HG03342 (cell line): ENCODE data around the gene TMPRSS2.

Source experiments
- ATAC-seq: cut with Tn5 transposase; IDR thresholded peaks from one replicate; pipeline ENCODE4 v1.9.1; 2021; ENCODE audit warnings: mild to moderate bottlenecking, moderate library complexity; ENCODE audit not compliant: unreplicated experiment

Gene TMPRSS2

DNA sequence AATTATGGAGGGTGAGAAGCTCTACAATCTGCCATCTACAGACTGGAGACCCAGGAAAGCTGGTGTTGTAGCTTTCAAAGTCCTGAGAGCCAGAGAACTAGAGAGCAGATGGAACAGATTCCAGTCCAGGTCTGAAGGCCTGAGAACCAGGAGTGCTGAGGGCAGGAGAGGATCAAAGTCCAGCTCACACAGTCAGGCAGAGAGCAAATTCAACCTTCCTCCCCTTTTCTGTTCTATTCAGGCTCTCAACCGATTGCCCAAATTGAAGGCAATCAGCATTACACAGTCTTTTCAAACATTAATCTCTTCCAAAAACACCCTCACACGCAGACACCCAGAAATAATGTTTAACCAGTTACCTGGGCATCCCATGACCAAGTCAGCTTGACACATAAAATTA lies 2.5 kb upstream of the TMPRSS2 start:
- no peak for ATAC-seq

DNA sequence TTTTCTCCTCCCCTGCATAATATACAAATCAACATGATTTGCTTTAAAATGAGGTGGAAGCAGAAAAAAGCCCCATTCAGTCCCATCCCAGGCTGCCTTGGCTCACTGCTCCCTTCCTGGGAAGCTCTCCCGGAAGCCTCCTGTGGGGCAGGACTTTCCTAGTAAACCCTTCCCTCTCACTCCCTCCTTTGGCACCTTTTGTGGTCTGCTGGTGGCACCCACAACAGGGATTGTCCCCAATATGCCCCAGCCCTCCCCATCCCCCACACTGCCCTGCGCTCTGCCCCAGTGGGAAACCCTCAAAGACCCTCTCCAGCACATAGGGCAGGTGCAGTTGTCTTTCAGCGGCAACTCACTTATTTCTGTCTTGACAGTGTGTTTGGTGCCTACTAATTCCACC lies 1.8 kb upstream of the TMPRSS2 start:
- no peak for ATAC-seq

DNA sequence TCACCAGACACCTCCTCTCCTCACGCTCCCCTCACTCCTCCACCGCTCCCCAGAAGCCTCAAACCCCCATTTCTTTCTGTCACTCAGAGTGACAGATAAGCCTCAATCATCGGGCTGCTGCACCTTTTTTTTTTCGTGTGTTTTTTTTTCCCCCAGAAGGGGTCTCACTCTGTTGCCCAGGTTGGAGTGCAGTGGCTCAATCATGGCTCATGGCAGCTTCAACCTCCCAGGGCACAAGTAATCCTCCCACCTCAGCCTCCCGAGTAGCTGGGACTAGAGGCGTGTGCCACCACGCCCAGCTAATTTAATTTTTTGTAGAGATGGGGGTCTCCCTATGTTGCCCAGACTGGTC lies 1.2 kb upstream of the TMPRSS2 start:
- ATAC-seq = no peak

DNA sequence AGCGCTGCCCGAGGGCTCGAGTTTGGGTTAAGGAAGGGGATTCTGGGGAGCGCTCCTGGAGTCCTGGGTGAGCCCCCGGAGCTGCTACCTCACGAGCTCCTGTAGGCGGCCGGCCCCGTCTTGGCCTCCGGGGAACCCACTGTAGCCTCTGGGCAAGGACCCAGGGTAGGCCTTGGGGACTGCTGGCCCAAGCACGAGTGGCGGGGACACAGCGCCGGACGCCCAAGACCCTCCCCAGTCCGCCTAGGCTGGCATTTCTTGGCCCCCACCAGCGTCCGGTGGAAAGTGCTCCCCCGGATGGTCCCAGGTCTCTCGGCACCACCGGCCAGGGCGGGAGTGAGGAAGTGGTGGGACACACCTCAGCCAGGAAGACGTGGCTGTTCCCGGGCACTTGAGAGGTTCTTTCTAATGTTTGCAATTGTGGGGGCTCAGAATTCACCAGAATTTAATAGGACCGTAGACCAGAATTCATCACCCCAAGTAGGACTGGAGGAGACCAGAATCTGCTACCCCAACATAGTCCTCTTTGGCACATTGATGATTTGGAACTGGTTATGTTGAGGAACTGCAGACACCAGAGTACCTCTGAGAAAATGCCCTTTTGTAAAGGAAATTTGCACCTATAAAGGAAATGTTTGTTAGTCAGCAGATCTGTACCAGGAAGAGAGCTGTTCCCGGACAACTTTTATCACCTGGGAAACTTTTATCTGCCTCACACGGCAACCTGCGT lies 622 bp upstream of the TMPRSS2 start:
- ATAC-seq = no peak

- ATAC-seq = no peak
Measured at GRCh38 chr21:41506611-41507520, 1.1 kb downstream of the TMPRSS2 start.

- no peak for ATAC-seq
Measured at GRCh38 chr21:41506005-41506594, 1.9 kb downstream of the TMPRSS2 start.

DNA sequence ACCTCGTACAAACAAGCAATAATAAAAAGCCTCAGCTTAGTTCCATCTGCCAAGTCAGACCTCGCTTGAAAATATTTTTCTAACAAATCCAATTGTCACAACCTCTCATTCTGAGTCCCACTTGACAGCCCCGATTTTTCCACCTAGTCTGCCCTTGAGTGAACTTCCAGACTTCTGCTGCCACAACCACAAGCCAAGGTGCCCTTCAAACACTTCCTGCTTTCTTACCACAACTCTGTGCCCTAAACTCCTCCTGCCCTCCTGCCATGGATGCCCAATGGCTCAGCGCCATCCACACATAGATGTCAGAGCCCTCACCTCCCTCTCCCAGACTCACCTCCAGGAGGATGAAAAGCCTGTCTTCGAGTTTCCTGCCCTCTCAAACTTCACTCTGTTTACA lies 3.9 kb downstream of the TMPRSS2 start:
- no peak for ATAC-seq

DNA sequence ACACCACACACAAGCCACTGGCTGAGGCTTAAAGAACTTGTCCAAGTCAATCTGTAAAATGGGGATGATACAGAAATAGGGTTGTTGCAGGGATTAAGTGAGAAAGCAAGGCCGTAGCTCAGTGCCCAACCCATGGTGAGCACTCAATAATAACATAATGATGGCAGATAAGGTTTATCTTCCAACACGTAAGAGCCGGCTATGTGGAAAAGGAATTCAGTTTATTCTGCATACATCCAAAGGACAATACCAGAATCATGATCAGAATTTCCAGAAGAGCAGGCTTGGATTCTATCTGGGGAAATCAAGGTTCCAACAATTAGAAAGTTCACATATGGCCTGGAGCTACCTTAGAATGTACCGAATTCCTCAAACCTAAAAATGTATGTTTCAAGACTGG lies 4.6 kb downstream of the TMPRSS2 start:
- no peak for ATAC-seq

DNA sequence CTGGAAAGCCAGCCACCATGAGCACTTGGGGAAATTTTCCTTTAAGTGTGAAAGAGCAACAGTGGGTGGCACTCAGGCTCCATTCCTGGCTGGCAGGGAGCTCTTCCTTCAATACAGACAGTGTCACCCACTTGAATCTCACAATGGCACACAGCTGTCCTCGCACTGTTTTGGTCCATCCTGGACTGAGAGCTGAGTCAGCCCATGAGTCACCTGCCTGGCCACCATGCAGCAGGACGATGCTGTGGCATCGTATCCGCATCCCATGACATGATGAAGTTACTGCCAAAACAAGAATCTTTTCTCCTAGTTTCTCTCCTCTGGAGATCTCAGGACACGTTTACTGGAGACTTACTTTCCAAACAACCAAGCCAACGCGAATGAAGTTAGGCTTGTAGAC lies 6.0 kb downstream of the TMPRSS2 start:
- ATAC-seq = no peak

DNA sequence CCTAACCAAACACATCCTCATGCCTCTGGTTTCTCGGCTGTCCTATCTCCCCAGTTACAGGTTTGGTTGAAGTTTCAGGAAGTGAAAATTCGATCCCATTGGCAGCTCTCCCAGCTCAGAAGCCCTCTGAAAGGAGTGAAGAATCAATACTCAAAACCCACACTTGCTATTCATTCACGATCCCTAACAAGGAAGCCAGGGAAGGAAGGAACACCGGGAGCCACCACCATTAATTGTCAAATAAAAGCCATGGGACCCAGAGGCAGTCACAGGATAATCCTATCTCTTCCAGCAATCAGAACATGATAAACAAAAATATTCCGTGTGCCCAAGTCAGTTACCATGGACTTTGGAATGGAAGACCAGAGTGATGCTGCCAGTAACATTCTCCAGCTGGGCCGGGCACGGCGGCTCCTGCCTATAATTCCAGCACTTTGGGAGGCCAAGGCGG lies 7.0 kb downstream of the TMPRSS2 start:
- ATAC-seq = no peak

GRCh38 chr21:41500363-41500762 lies 7.6 kb downstream of the TMPRSS2 start:
- ATAC-seq = no peak

DNA sequence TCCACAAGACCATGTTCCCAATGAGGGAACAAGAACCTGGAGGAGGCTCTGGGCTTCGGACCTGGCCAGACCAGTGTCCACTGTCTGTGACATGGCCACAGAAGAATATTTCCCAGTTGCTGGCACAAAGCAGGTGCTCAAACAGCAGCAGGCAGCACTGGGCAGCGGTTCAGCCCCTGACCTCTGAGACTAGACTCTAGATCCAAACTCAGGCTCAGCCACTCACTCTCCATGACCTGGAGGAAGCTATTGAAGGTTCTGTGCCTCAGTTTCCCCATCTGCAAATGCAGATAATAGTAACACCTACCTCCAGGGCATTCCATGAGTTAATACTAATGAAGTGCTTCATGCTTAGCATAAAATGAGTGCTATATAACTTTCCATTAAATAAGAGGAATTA lies 8.0 kb downstream of the TMPRSS2 start:
- ATAC-seq = no peak

DNA sequence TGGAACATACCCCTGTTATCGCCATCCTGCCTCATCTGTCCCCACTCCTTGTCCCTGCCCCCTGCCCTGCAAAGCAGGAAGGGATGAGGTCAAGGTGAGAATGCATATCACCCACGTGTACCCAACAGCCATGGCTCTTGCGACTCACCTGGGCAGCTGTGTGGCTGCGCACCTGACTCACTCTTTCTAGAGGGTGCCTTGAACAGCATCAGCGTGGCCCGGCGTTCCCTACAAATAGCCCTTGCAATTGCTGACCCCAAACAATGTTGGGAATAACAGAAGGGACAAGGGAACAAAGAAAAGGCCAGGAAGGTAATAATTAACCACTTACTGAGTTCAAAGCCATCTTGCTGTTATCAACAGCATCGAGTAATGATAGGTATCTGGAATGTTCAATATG lies 10.2 kb downstream of the TMPRSS2 start:
- ATAC-seq = no peak

DNA sequence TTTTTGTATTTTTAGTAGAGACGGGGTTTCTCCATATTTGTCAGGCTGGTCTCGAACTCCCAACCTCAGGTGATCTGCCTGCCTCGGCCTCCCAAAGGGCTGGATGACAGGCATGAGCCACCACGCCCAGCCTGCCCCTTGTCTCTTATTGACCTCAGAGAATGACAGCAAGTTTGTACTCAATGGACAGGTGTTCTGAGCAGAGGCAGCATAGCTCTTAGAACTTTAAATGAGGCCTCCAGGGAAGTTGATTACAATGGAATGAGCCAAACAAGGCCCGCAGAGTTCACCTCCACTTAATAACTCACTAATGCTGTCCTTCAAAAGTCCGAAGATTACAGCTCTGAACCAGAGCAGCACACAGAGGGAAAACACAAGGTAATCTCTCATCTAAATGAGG lies 10.9 kb downstream of the TMPRSS2 start:
- no peak for ATAC-seq

DNA sequence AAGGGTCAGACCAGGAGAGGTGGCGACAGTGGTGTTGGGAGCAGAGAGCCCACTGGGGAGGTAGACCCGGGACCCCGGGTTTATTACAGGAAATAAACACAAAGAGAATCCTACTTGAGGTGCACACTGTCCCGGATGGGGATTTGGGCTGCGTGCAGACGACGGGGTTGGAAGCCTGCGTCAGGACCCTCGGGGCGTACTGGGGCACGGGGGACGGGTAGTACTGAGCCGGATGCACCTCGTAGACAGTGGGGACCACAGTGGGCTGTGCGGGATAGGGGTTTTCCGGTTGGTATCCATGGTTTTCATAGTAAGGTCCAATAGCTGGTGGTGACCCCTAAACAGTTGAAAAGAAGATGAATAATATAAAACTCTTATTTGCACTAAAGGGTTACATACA lies 13.7 kb downstream of the TMPRSS2 start:
- no peak for ATAC-seq

DNA sequence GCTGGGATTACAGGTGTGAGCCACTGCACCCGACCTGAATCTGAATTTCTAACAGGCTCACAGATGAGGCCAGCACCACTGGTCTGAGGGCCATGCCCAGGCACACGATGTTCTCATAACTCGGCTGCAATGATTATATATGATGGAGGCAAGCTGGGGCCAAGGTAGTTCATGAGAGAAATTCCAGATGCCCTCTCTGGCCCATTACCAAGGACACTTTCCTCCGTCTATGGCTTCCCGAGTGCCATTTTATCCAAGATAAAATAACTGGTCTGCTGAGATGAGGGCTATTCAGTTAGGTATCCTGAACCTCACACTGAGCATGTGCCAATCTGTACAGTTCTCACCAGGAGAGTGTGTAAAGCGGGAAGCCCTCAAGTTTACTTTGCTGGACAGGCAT lies 16.5 kb downstream of the TMPRSS2 start:
- no peak for ATAC-seq

GRCh38 chr21:41490330-41490729 lies 17.6 kb downstream of the TMPRSS2 start:
- no peak for ATAC-seq

- ATAC-seq = no peak
Measured at GRCh38 chr21:41489329-41489728, 18.6 kb downstream of the TMPRSS2 start.

GRCh38 chr21:41488080-41488479 lies 19.9 kb downstream of the TMPRSS2 start:
- no peak for ATAC-seq

DNA sequence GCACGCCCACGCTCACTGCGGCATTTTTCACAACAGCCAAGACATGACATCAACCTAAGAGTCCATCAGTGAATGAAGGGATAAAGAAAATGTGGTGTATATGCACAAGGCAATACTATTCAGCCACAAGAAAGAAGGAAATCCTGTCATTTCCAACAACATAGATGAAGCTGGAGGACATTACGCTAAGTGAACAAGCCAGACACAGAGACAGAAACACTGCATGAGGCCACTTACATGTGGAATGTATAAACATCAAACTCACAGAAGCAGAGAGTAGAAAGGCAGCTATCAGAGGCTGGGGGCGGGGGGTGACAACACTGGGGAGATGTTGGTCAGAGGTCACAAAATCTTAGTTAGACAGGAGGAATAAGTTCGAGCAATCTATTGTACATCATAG lies 20.9 kb downstream of the TMPRSS2 start:
- ATAC-seq = no peak

DNA sequence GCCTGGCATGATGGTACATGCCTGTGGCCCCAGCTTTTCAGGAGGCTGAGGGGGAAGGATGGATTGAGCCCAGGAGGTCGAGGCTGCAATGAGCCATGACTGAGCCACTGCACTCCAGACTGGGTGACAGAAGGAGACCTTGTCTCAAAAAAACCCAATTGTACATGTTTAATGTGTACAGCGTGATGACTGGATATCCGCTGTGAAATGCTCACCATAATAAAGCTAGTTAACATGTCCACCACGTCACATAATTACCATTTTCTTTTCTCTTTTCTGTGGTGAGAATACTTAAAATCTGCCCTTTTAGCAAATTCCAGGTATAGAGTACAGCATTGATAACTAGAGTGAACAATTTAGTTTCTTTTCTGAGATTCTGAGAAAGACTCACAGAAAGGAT lies 24.0 kb downstream of the TMPRSS2 start:
- ATAC-seq = no peak

GRCh38 chr21:41483415-41483814 lies 24.5 kb downstream of the TMPRSS2 start:
- no peak for ATAC-seq
